Measurements from ENCODE around the gene SS18L1.

GRCh38 chr20:62170536-62170935, 27.0 kb downstream of the SS18L1 start:
- no peak for TF ChIP-seq CTCF (IDR thresholded peaks at IDR 0.05; ENCODE audit: poor library complexity)
- TF ChIP-seq EZH2 (IDR thresholded peaks at IDR 0.05; ENCODE audit: borderline replicate concordance) = no peak
- no peak for TF ChIP-seq EZH2phosphoT487 (IDR thresholded peaks at IDR 0.05; ENCODE audit: low read depth, severe bottlenecking, unreplicated experiment)
